Astrocyte of the cerebellum (primary cell): ENCODE measurements around the gene OLIG2.

Experiments
- DNase-seq: peaks from one replicate; pipeline ENCODE4 v3.0.0-alpha.2; 2011; ENCODE audit warnings: low read depth
- H3K4me3 ChIP-seq: 2 replicates; pipeline ENCODE4 v1.5.1; 2011; ENCODE audit warnings: mild to moderate bottlenecking, low read depth, low read length, moderate library complexity
- CTCF ChIP-seq: IDR thresholded peaks from 2 replicates; pipeline ENCODE4 v1.5.1; 2012; ENCODE audit warnings: low read length, low read depth, moderate library complexity, mild to moderate bottlenecking; ENCODE audit errors: missing control alignments
- in situ Hi-C: cut with HindIII; loops from 2 replicates; pipeline ENCODE4 v1.10.0; 2017; ENCODE audit warnings: low sequenced_read_pairs

Gene OLIG2

GRCh38 chr21:33019516-33019884, 6.2 kb upstream of the OLIG2 start:
- TF ChIP-seq CTCF: no peak
- in situ Hi-C loops: no loop called here
- no peak overlapping the region for H3K4me3 ChIP-seq
- DNase-seq: no peak

GRCh38 chr21:33019885-33020557, 5.7 kb upstream of the OLIG2 start:
- in situ Hi-C loops: no loop called here
- H3K4me3 ChIP-seq: no peak overlapping the region
- no peak for TF ChIP-seq CTCF
- no peak for DNase-seq

GRCh38 chr21:33020558-33021100, 5.1 kb upstream of the OLIG2 start:
- DNase-seq: no peak
- TF ChIP-seq CTCF: no peak
- H3K4me3 ChIP-seq: no peak overlapping the region
- in situ Hi-C loops: no loop called here

- TF ChIP-seq CTCF: no peak
- DNase-seq: no peak
- in situ Hi-C loops: no loop called here
- no peak overlapping the region for H3K4me3 ChIP-seq
These were observed 4.6 kb upstream of the OLIG2 start for GRCh38 chr21:33021150-33021549.

- H3K4me3 ChIP-seq: no peak overlapping the region
- no peak for DNase-seq
- no peak for TF ChIP-seq CTCF
- in situ Hi-C loops: no loop called here
These were observed 4.1 kb upstream of the OLIG2 start for GRCh38 chr21:33021667-33022066.

- in situ Hi-C loops: no loop called here
These were observed 3.3 kb upstream of the OLIG2 start for GRCh38 chr21:33022489-33022827.

More at GRCh38 chr21:33022489-33022827, 3.3 kb upstream of the OLIG2 start:
- TF ChIP-seq CTCF: no peak
- no peak for DNase-seq
- H3K4me3 ChIP-seq: no peak overlapping the region
